Midbrain (tissue), 1 donor: ENCODE data around the gene MRPL41.
A peak's percentile ranks its signal among the peaks of the same experiment; 100 is the strongest.
"Not testable (repeated sequence)": the region's sequence is repeated elsewhere in the genome, so short reads cannot be mapped to it uniquely, and the experiment has no call there.

Experiments
- DNase-seq: peaks from one replicate; lab custom pipeline; 2025; lab: John Stamatoyannopoulos, UW

The MRPL41 gene

GRCh38 chr9:137583957-137584356, 32.3 kb downstream of the MRPL41 start:
- DNase-seq, result no peak

GRCh38 chr9:137586854-137587253, 35.2 kb downstream of the MRPL41 start:
- no peak for DNase-seq

GRCh38 chr9:137588311-137588710, 36.6 kb downstream of the MRPL41 start:
- no peak for DNase-seq

- DNase-seq, result no peak
Measured at GRCh38 chr9:137588891-137589290, 37.2 kb downstream of the MRPL41 start.

- no peak for DNase-seq
Measured at GRCh38 chr9:137589441-137590122, 37.9 kb downstream of the MRPL41 start.

GRCh38 chr9:137590123-137590468, 38.4 kb downstream of the MRPL41 start:
- no peak for DNase-seq

GRCh38 chr9:137590469-137591383, 39.0 kb downstream of the MRPL41 start, which contains the start of gene ZMYND19:
TSS of gene ZMYND19 (minus strand) at chr9:137590512. CDS start at chr9:137590263, 249 bp downstream.
- peak; percentile 88 for DNase-seq

GRCh38 chr9:137592767-137593166, 41.1 kb downstream of the MRPL41 start:
- no peak for DNase-seq

GRCh38 chr9:137593176-137593575, 41.5 kb downstream of the MRPL41 start:
- DNase-seq, result no peak

- not testable (repeated sequence) for DNase-seq
Measured at GRCh38 chr9:137596577-137596976, 44.9 kb downstream of the MRPL41 start.

GRCh38 chr9:137598943-137599342, 47.3 kb downstream of the MRPL41 start:
- no peak for DNase-seq
